Bronchial epithelial cell (primary cell): Measurements from ENCODE around the gene THNSL1. TPM values are rescaled to one million over a fixed set of nuclear protein-coding genes. Genes with fewer than 3 reads are reported as not detected.
A peak's percentile ranks its signal among the peaks of the same experiment; 100 is the strongest.

ENCODE experiments used
- DNase-seq: peaks from one replicate; pipeline ENCODE4 v3.0.0-alpha.2; 2010; ENCODE audit warnings: low read depth
- FAIRE-seq: peaks from 2 replicates; lab custom pipeline; 2011; peaks lifted over from hg19 to GRCh38; lab: Jason Lieb, UNC
- H3K27me3 ChIP-seq: 2 replicates; pipeline ENCODE4 v1.5.1; 2011; ENCODE audit warnings: low read length; ENCODE audit not compliant: control insufficient read depth, insufficient read depth
- H3K36me3 ChIP-seq: 2 replicates; pipeline ENCODE4 v1.5.1; 2011; ENCODE audit warnings: low read length; ENCODE audit not compliant: control insufficient read depth, insufficient read depth
- H3K4me3 ChIP-seq: 2 replicates; pipeline ENCODE4 v1.5.1; 2011; ENCODE audit warnings: mild to moderate bottlenecking, low read depth, low read length, control low read depth
- total RNA-seq: library from RNA; depleted of rRNA; stranded (reverse); fragments of >200 nt; gene quantifications from 2 replicates; pipeline ENCODE4 v1.2.1, GENCODE V29; 2014
- TF ChIP-seq, protein P1 (sequence below): IDR thresholded peaks from 2 replicates; pipeline ENCODE4 v1.5.1; 2011; ENCODE audit warnings: mild to moderate bottlenecking, moderate library complexity, low read length, control low read depth, inconsistent platforms; ENCODE audit not compliant: insufficient read depth, severe bottlenecking

THNSL1 gene
- total RNA-seq, 1 donor from 2014 or later, result 5.0 TPM

DNA sequence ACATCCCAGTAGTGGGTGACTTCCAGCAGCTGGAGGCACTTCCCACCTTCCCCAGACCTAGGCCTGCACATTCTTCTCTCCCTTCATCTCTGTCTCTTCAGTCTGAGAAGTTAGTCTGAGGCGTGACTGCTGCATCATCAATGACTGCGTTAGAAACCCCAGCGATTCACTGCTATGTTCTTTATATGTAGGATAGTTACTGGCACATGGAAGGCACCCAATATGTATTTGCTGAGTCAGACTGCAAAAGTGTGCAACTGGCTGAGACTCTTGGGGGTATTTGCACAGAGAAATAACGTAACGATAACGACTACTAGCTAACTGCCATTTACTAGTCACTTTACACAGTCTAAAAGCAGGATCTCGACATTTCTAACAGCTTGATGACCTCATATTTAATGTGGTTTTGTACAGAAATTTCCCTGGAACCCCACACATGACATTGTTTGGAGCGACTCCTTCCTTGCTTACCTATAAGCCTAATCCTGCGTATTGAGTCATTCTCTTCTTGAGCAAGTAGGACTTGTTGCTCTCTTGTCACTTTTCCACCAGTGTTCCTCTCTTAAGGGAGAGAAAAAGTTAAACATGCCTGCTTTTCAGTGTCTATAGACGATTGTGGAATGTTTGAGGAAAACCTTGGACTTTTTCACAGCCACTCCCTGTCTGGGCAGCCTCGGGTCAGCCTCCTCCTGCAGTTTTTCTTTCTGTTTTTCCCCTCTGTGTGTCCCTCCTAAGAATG, 45.5 kb downstream of the THNSL1 start:
- no peak for FAIRE-seq
- Histone ChIP-seq H3K4me3 (no peak overlapping the region), H3K36me3 (no peaks in the 10 kb centered on the region), H3K27me3 (no peaks in the 10 kb centered on the region)
- TF ChIP-seq, protein P1, sequence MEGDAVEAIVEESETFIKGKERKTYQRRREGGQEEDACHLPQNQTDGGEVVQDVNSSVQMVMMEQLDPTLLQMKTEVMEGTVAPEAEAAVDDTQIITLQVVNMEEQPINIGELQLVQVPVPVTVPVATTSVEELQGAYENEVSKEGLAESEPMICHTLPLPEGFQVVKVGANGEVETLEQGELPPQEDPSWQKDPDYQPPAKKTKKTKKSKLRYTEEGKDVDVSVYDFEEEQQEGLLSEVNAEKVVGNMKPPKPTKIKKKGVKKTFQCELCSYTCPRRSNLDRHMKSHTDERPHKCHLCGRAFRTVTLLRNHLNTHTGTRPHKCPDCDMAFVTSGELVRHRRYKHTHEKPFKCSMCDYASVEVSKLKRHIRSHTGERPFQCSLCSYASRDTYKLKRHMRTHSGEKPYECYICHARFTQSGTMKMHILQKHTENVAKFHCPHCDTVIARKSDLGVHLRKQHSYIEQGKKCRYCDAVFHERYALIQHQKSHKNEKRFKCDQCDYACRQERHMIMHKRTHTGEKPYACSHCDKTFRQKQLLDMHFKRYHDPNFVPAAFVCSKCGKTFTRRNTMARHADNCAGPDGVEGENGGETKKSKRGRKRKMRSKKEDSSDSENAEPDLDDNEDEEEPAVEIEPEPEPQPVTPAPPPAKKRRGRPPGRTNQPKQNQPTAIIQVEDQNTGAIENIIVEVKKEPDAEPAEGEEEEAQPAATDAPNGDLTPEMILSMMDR, result no peak
- peak; percentile 90 for DNase-seq

DNA sequence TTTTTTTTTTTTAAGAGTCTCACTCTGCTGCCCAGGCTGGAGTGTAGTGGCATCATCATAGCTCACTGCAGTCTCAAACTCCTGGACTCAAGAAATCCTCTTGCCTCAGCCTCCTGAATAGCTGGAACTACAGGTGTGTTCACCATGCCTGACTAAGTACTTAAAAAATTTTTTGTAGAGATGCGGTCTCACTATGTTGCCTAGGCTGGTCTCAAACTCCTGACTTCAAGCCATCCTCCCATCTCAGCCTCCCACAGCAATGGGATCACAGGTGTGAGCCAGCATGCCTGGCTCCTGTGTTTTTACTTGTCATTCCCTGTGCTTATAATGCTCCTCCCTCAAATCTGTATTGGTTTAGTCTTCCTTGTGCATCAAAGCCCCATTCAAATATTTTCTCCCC, 46.7 kb downstream of the THNSL1 start:
- DNase-seq (no peak), FAIRE-seq (no peak)
- Histone ChIP-seq H3K4me3 (no peak overlapping the region), H3K27me3 (no peaks in the 10 kb centered on the region), H3K36me3 (no peaks in the 10 kb centered on the region)
- TF ChIP-seq, protein P1, result no peak

GRCh38 chr10:25063644-25064043, 47.2 kb downstream of the THNSL1 start:
- TF ChIP-seq, protein P1, result no peak
- FAIRE-seq (no peak), DNase-seq (no peak)
- no peaks in the 10 kb centered on the region for H3K27me3 ChIP-seq
- H3K4me3 ChIP-seq, result no peak overlapping the region
- no peaks in the 10 kb centered on the region for H3K36me3 ChIP-seq

DNA sequence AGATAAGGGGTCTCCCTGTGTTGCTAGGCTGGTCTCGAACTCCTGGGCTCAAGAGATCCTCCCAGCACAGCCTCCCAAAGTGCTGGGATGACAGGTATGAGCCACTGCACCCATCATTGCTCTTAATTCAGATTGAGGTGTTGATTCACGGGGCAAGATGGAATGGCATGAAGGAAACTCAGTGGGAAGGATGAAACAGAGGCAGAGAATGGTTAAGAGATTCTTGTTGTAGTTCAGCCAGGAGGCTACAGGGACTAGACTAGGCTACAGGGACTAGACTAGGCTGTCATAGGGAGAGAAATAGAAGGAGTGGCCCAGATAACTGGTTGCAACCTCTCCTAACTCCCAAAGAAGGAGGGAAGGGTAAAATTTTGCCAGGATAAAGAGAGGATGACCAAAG, 48.0 kb downstream of the THNSL1 start:
- DNase-seq (no peak), FAIRE-seq (no peak)
- H3K27me3 ChIP-seq, result no peaks in the 10 kb centered on the region
- H3K4me3 ChIP-seq, result no peak overlapping the region
- no peaks in the 10 kb centered on the region for H3K36me3 ChIP-seq
- TF ChIP-seq, protein P1, result no peak

DNA sequence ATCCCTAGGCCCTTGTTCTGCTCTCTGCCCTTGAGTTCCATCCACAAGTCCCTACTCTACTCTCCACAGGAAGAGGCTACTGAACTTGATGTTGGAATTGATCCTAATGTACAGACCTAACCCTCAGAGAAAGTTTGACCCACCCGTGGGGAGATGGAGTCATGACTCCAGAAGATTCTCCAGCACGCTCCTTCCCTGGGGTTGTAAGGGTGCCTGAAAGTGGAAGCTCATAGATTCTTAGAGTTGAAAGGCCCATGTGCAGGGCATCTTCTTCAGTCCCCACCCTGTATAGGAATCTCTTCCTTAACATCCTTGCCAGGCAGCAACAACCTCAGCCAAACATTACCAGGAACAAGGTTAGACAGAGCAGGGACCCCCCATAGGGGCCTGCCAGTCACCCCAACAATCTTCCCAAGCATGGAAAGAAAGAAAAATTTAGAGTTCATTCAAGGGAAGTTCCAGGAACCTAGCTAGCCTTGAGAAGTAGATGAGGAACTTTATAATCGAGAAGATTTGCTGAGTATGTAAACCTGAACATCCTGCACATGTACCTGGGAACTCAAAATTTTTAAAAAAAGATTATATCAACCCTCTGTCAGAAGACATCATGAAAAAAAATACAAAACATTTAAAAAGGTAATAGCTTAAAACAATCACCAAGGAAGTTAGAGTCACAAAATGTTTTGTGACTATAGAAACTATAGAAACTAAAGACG, 49.5 kb downstream of the THNSL1 start:
- TF ChIP-seq, protein P1, result no peak
- Histone ChIP-seq H3K27me3 (no peaks in the 10 kb centered on the region), H3K36me3 (no peaks in the 10 kb centered on the region), H3K4me3 (no peak overlapping the region)
- DNase-seq (no peak), FAIRE-seq (no peak)
